CD4-positive, alpha-beta T cell (primary cell): ENCODE data around the gene MGAT5B. TPM values are rescaled to one million over a fixed set of nuclear protein-coding genes. Genes with fewer than 3 reads are reported as not detected.

Source experiments
- ATAC-seq: fragments of 200-7000 bp; cut with Tn5 transposase; one replicate; pipeline ENCODE4 v1.10.0; 2022; ENCODE audit warnings: mild to moderate bottlenecking; ENCODE audit not compliant: poor library complexity
- CTCF ChIA-PET: fragments of 350-600 bp; sonication (Branson Sonifier 250); formaldehyde crosslinking; loops from one replicate; lab custom pipeline; 2021; ENCODE audit warnings: antibody characterized with exemption, inconsistent platforms; lab: Charles Lee
- POLR2A ChIA-PET: fragments of 350-600 bp; sonication (Branson Sonifier 250); formaldehyde crosslinking; loops from one replicate; lab custom pipeline; 2021; ENCODE audit warnings: antibody characterized with exemption, inconsistent platforms; lab: Charles Lee
- DNase-seq, 14 experiments: peaks; one replicate each; pipeline ENCODE4 v3.0.0-alpha.2; 2013 to 2020; ENCODE audit warnings: mixed read lengths in 2 of 14
- H3K27ac ChIP-seq, 2 donors: one replicate each; pipeline versions ENCODE4 v1.5.1 to v1.7.0; 2013; ENCODE audit warnings: low read length in 2 of 2, low read depth in 1 of 2, mild to moderate bottlenecking in 1 of 2
- H3K27me3 ChIP-seq, 2 experiments: 1 replicate in 1 of 2; 2 replicates in 1 of 2; pipeline versions ENCODE4 v1.6.1 to v1.7.0; 2013; ENCODE audit warnings: low read length in 2 of 2, control low read depth in 1 of 2, mild to moderate bottlenecking in 1 of 2, moderate library complexity in 1 of 2; ENCODE audit not compliant: insufficient read depth in 2 of 2, control insufficient read depth in 1 of 2
- H3K36me3 ChIP-seq: one replicate; pipeline ENCODE4 v1.6.1; 2013; ENCODE audit warnings: low read length, control low read depth; ENCODE audit not compliant: insufficient read depth
- H3K4me1 ChIP-seq: one replicate; pipeline ENCODE4 v1.6.1; 2013; ENCODE audit warnings: low read length, control low read depth; ENCODE audit not compliant: insufficient read depth
- H3K4me3 ChIP-seq: one replicate; pipeline ENCODE4 v1.5.1; 2013; ENCODE audit warnings: mild to moderate bottlenecking, low read length, moderate library complexity
- H3K9me3 ChIP-seq, 2 experiments: 1 replicate in 1 of 2; 2 replicates in 1 of 2; pipeline versions ENCODE4 v1.6.1 to v1.7.0; 2013; ENCODE audit warnings: low read length in 2 of 2, mild to moderate bottlenecking in 2 of 2, control low read depth in 1 of 2, moderate library complexity in 1 of 2; ENCODE audit not compliant: control insufficient read depth in 1 of 2, insufficient read depth in 1 of 2
- H3K27ac Mint-ChIP-seq: one replicate; pipeline ENCODE4 v1.8.0; 2020; ENCODE audit warnings: mixed read lengths
- H3K27me3 Mint-ChIP-seq: one replicate; pipeline ENCODE4 v1.8.0; 2021; ENCODE audit warnings: mixed read lengths
- H3K36me3 Mint-ChIP-seq: one replicate; pipeline ENCODE4 v1.8.0; 2021; ENCODE audit warnings: low read depth, mixed read lengths
- H3K4me1 Mint-ChIP-seq: one replicate; pipeline ENCODE4 v1.8.0; 2021; ENCODE audit warnings: low read depth, mixed read lengths
- H3K4me3 Mint-ChIP-seq: one replicate; pipeline ENCODE4 v1.8.0; 2020; ENCODE audit warnings: mild to moderate bottlenecking, mixed read lengths
- H3K9me3 Mint-ChIP-seq: one replicate; pipeline ENCODE4 v1.8.0; 2020; ENCODE audit warnings: mixed read lengths
- CTCF ChIP-seq: fragments of 200-600 bp; IDR thresholded peaks from one replicate; pipeline ENCODE4 v1.8.0; 2022; ENCODE audit warnings: antibody characterized with exemption, mild to moderate bottlenecking
- intact Hi-C, 2 experiments: fragments of 100-400 bp; cut with DNase I in 1 of 2; cut with micrococcal nuclease in 1 of 2; formaldehyde crosslinking; loops; one replicate each; pipeline versions ENCODE4 v1.15.1 to v1.9.0; 2023 to 2025; cut with DNase I, micrococcal nuclease
- total RNA-seq, 174 experiments: library from RNA in 2 of 174; stranded (reverse) in 2 of 174; gene quantifications; one replicate each; pipeline ENCODE4 v1.2.3 and lab custom pipeline; 2021 to 2026

Gene MGAT5B
- total RNA-seq, 2 experiments from 2014 or later, result 0.28 to 0.77 TPM

- Histone ChIP-seq H3K27me3 (no peaks in the 10 kb centered on the region), H3K27ac (no peak overlapping the region), H3K36me3 (no peaks in the 10 kb centered on the region), H3K9me3 (no peaks in the 10 kb centered on the region), H3K4me3 (no peak overlapping the region), H3K4me1 (peaks cover 7% of the 10 kb centered on the region)
- peaks cover 9% of the 10 kb centered on the region for H3K4me1 Mint-ChIP-seq
- ATAC-seq (no peak), DNase-seq (no peak)
- no peak overlapping the region for H3K4me3 Mint-ChIP-seq
- ChIA-PET POLR2A (no interaction called here), CTCF (interaction anchor here (1.3 kb wide), 1 partner anchor 139 kb away, joined by 3 read pairs; no protein-coding TSS in a partner anchor)
- no peak for TF ChIP-seq CTCF
- H3K9me3 Mint-ChIP-seq, result no peaks in the 10 kb centered on the region
- intact Hi-C loops, result no loop called here
- H3K27me3 Mint-ChIP-seq, result no peaks in the 10 kb centered on the region
- H3K27ac Mint-ChIP-seq, result no peak overlapping the region
- no peaks in the 10 kb centered on the region for H3K36me3 Mint-ChIP-seq
These were observed 47.6 kb upstream of the MGAT5B start for GRCh38 chr17:76820561-76820960.

GRCh38 chr17:76822184-76822778, 45.9 kb upstream of the MGAT5B start:
- ATAC-seq (no peak), DNase-seq (no peak)
- Mint-ChIP-seq H3K4me3 (no peak overlapping the region), H3K9me3 (no peaks in the 10 kb centered on the region), H3K27ac (no peak overlapping the region), H3K27me3 (no peaks in the 10 kb centered on the region), H3K36me3 (no peaks in the 10 kb centered on the region), H3K4me1 (no peaks in the 10 kb centered on the region)
- Histone ChIP-seq H3K36me3 (no peaks in the 10 kb centered on the region), H3K4me1 (peaks cover 8% of the 10 kb centered on the region), H3K9me3 (no peaks in the 10 kb centered on the region), H3K27me3 (no peaks in the 10 kb centered on the region), H3K27ac (no peak overlapping the region), H3K4me3 (no peak overlapping the region)
- no peak for TF ChIP-seq CTCF
- intact Hi-C loops, result no loop called here
- ChIA-PET POLR2A (no interaction called here), CTCF (no interaction called here)

- TF ChIP-seq CTCF, result no peak
- Mint-ChIP-seq H3K4me3 (no peak overlapping the region), H3K27me3 (no peaks in the 10 kb centered on the region), H3K36me3 (no peaks in the 10 kb centered on the region), H3K9me3 (no peaks in the 10 kb centered on the region), H3K4me1 (no peaks in the 10 kb centered on the region), H3K27ac (no peak overlapping the region)
- Histone ChIP-seq H3K4me3 (no peak overlapping the region), H3K27me3 (no peaks in the 10 kb centered on the region), H3K36me3 (no peaks in the 10 kb centered on the region), H3K4me1 (peaks cover 8% of the 10 kb centered on the region), H3K9me3 (no peaks in the 10 kb centered on the region), H3K27ac (no peak overlapping the region)
- ChIA-PET CTCF (no interaction called here), POLR2A (no interaction called here)
- DNase-seq (no peak), ATAC-seq (no peak)
- intact Hi-C loops, result no loop called here
These were observed 44.1 kb upstream of the MGAT5B start for GRCh38 chr17:76824093-76824492.
